Activated CD8-positive, alpha-beta T cell treated with anti-CD3 and anti-CD28 coated beads, Interleukin-2, amount 10 ng/mL, durations not matched to agents 7 days and 5 days (primary cell): ENCODE measurements around the gene HERC6. TPM values are rescaled to one million over a fixed set of nuclear protein-coding genes. Genes with fewer than 3 reads are reported as not detected.

Source experiments
- ATAC-seq: fragments of 150-1000 bp; cut with Tn5 transposase; one replicate; pipeline ENCODE4 v1.10.0; 2021; ENCODE audit warnings: moderate library complexity
- CTCF ChIA-PET: fragments of 350-600 bp; sonication (Branson Sonifier 250); formaldehyde crosslinking; loops from one replicate; lab custom pipeline; 2021; ENCODE audit warnings: antibody characterized with exemption; lab: Charles Lee
- POLR2A ChIA-PET: fragments of 350-600 bp; sonication (Branson Sonifier 250); formaldehyde crosslinking; loops from one replicate; lab custom pipeline; 2021; ENCODE audit warnings: antibody characterized with exemption; lab: Charles Lee
- DNase-seq: peaks from one replicate; pipeline ENCODE4 v3.0.0-alpha.2; 2020
- H3K27ac Mint-ChIP-seq: one replicate; pipeline ENCODE4 v1.8.0; 2021; ENCODE audit warnings: mild to moderate bottlenecking, mixed read lengths
- H3K27me3 Mint-ChIP-seq: one replicate; pipeline ENCODE4 v1.8.0; 2021; ENCODE audit warnings: low read depth, mixed read lengths
- H3K36me3 Mint-ChIP-seq: one replicate; pipeline ENCODE4 v1.8.0; 2021; ENCODE audit warnings: low read depth, mixed read lengths
- H3K4me1 Mint-ChIP-seq: one replicate; pipeline ENCODE4 v1.8.0; 2021; ENCODE audit warnings: low read depth, mixed read lengths
- H3K4me3 Mint-ChIP-seq: one replicate; pipeline ENCODE4 v1.8.0; 2021; ENCODE audit warnings: mild to moderate bottlenecking, mixed read lengths
- H3K9me3 Mint-ChIP-seq: one replicate; pipeline ENCODE4 v1.8.0; 2022; ENCODE audit warnings: mixed read lengths; ENCODE audit not compliant: insufficient read depth
- total RNA-seq, 2 experiments: library from RNA; stranded (reverse); gene quantifications; one replicate each; pipeline ENCODE4 v1.2.3, GENCODE V29; 2021

Gene HERC6
- total RNA-seq, 2 experiments from 2014 or later = 25.5 to 26.9 TPM

DNA sequence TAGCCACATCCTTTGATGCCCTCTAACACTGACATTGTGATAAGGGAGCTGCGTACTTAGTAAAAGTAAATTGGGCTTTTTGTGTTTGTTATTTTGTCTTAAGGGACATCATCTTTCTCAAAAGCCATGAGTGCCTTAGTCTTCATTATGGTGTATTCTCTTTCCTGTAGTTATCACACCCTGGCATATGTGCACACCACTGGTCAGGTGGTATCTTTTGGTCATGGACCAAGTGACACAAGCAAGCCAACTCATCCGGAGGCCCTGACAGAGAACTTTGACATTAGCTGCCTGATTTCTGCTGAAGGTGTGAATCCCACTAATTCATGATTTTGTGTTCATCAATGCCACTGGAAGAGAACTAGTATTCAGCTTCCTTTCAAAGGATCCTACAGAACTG, 18.0 kb downstream of the HERC6 start:
- peaks cover 45% of the 10 kb centered on the region for H3K36me3 Mint-ChIP-seq

DNA sequence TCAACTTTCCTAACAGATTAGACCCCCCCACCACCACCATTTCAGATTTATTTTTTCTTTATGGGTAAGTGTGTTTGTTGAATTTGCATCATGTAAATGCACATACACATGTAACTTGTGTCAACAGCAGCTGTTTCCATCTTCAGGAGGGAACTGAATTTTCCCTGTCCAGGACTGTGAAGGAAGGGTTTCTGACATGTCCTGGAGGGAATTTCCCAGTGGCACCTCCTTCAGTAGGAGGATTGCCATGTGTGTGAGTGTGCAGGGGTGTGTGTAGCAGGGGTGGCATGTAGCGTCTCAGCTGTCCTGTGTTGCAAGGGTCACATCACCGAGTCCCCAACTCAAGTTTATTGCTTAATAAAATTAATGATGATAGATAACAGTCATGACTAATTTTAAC, 19.7 kb downstream of the HERC6 start:
- Mint-ChIP-seq H3K4me3 (no peak overlapping the region), H3K36me3 (peaks cover 34% of the 10 kb centered on the region), H3K27me3 (no peaks in the 10 kb centered on the region), H3K27ac (no peak overlapping the region), H3K9me3 (no peaks in the 10 kb centered on the region), H3K4me1 (no peaks in the 10 kb centered on the region)
- POLR2A ChIA-PET = no interaction called here
- CTCF ChIA-PET = no interaction called here
- ATAC-seq (no peak), DNase-seq (no peak)

More for the DNA sequence above, 18.0 kb downstream of the HERC6 start:
- Mint-ChIP-seq H3K9me3 (no peaks in the 10 kb centered on the region), H3K4me1 (no peaks in the 10 kb centered on the region), H3K27ac (no peak overlapping the region), H3K27me3 (no peaks in the 10 kb centered on the region), H3K4me3 (no peak overlapping the region)
- DNase-seq (no peak), ATAC-seq (no peak)
- ChIA-PET CTCF (interaction anchor here (1.1 kb wide), 1 partner anchor 178 kb away, joined by 3 read pairs; no protein-coding TSS in a partner anchor), POLR2A (interaction anchor here (0.7 kb wide), 1 partner anchor 113 kb away, joined by 3 read pairs; no protein-coding TSS in a partner anchor)

- H3K27me3 Mint-ChIP-seq = no peaks in the 10 kb centered on the region
- no peaks in the 10 kb centered on the region for H3K9me3 Mint-ChIP-seq
- H3K36me3 Mint-ChIP-seq = peaks cover 69% of the 10 kb centered on the region
- ChIA-PET CTCF (no interaction called here), POLR2A (interaction anchor here (0.7 kb wide), 1 partner anchor 20 kb away, joined by 3 read pairs; no protein-coding TSS in a partner anchor)
- H3K4me1 Mint-ChIP-seq = peaks cover 2% of the 10 kb centered on the region
- H3K27ac Mint-ChIP-seq = no peak overlapping the region
- ATAC-seq (no peak), DNase-seq (no peak)
- no peak overlapping the region for H3K4me3 Mint-ChIP-seq
Measured at GRCh38 chr4:88409206-88409605, 30.6 kb downstream of the HERC6 start.

DNA sequence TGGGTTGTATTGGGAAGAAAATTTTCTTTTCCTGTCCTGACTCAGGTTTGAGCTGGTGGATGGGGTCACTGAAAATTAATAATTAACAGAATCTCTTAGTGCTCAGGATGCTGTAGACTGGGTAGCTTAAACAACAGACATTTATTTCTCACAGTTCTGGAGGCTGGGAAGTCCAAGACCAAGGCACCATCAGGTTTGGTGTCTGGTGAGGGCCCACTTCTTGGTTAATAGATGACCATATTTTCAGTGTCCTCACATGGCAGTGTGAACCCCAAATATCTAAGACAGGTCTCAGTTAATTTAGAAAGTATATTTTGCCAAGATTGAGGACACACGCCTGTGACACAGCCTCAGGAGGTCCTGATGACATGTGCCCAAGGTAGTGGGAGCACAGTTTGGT, 31.1 kb downstream of the HERC6 start:
- CTCF ChIA-PET = no interaction called here
- POLR2A ChIA-PET = no interaction called here

DNA sequence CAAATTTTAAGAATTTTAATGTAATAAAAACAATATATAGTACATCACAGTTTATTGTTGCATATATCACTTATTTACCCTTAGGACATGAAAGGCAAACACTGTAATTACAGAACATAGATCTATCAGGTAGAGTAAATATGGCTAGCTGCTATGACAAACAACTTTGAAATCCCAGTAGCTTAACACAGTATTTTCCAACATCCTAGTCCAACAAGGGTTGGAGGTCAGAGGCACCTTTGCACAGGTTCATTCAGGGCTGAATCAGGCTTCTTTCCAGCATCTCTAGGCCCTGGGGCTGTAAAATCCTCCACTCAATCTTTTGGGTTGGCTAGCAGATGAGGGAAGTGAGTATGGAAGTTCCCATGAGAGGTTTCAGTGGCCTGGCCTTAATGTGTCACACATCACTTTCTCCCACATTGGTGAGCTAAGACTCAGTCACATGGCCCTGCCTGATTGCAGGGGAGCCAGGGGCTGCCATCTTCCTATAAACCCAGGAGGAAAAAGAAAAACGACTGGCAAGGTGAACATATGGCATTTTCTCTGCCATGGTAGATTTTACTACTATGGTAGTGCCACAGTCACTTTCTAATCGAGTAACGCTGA, 32.9 kb downstream of the HERC6 start:
- no peaks in the 10 kb centered on the region for H3K9me3 Mint-ChIP-seq
- DNase-seq (no peak), ATAC-seq (no peak)
- H3K36me3 Mint-ChIP-seq = peaks cover 71% of the 10 kb centered on the region
- POLR2A ChIA-PET = no interaction called here
- H3K4me1 Mint-ChIP-seq = peaks cover 2% of the 10 kb centered on the region
- no peak overlapping the region for H3K4me3 Mint-ChIP-seq
- CTCF ChIA-PET = no interaction called here
- H3K27ac Mint-ChIP-seq = no peak overlapping the region
- H3K27me3 Mint-ChIP-seq = no peaks in the 10 kb centered on the region

More for the DNA sequence above, 31.1 kb downstream of the HERC6 start:
- no peak overlapping the region for H3K4me3 Mint-ChIP-seq
- H3K9me3 Mint-ChIP-seq = no peaks in the 10 kb centered on the region
- DNase-seq (no peak), ATAC-seq (no peak)
- H3K36me3 Mint-ChIP-seq = peaks cover 70% of the 10 kb centered on the region
- H3K27me3 Mint-ChIP-seq = no peaks in the 10 kb centered on the region
- peaks cover 2% of the 10 kb centered on the region for H3K4me1 Mint-ChIP-seq
- no peak overlapping the region for H3K27ac Mint-ChIP-seq

DNA sequence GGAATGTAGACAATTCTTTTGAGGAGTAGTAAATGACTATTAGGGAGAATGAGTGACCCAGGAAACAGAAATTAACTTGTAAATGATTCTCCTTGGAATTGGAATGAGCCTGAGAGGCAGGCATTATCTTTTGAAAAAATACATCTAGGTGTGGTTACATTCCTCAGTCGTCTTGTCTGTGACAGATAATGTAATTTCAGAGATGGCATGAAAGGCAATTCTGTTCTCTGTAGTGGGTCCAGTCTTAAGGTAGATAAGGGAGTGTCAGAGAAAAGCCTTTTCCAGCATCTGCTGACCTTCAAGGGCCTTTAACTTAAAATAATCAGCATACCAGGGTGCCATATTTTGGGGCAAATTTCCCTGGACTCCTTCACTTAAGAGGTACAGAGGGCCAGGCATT, 35.1 kb downstream of the HERC6 start:
- Mint-ChIP-seq H3K36me3 (peaks cover 74% of the 10 kb centered on the region), H3K4me1 (peaks cover 2% of the 10 kb centered on the region), H3K27ac (no peak overlapping the region), H3K4me3 (no peak overlapping the region), H3K9me3 (no peaks in the 10 kb centered on the region), H3K27me3 (no peaks in the 10 kb centered on the region)
- CTCF ChIA-PET = no interaction called here
- POLR2A ChIA-PET = no interaction called here
- DNase-seq (no peak), ATAC-seq (no peak)

DNA sequence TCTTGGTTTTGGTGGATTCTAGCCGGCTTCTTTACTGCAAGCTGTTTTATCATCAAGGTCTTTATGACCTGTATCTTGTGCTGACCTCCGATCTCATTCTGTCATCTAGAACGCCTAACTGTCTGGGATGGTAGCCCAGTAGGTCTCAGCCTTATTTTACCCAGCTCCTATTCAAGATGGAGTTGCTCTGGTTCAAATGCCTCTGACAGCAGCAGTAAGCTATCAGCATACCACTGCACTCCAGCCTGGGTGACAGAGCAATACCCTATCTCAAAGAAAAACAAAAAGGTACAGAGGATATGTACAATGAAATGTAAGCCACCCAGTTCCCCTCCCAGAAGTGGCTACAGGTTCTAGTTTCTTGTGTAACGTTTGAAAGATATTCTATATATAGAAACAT, 36.1 kb downstream of the HERC6 start:
- H3K27ac Mint-ChIP-seq = no peak overlapping the region
- ATAC-seq = no peak
- DNase-seq = no peak
- peaks cover 2% of the 10 kb centered on the region for H3K4me1 Mint-ChIP-seq
- POLR2A ChIA-PET = no interaction called here
- CTCF ChIA-PET = no interaction called here
- no peaks in the 10 kb centered on the region for H3K27me3 Mint-ChIP-seq
- no peak overlapping the region for H3K4me3 Mint-ChIP-seq
- no peaks in the 10 kb centered on the region for H3K9me3 Mint-ChIP-seq
- H3K36me3 Mint-ChIP-seq = peaks cover 72% of the 10 kb centered on the region

- no peak for ATAC-seq
Measured at GRCh38 chr4:88415982-88416381, 37.3 kb downstream of the HERC6 start.

GRCh38 chr4:88418411-88418810, 39.8 kb downstream of the HERC6 start:
- Mint-ChIP-seq H3K4me1 (no peaks in the 10 kb centered on the region), H3K27me3 (no peaks in the 10 kb centered on the region), H3K9me3 (peaks cover 5% of the 10 kb centered on the region), H3K36me3 (peaks cover 64% of the 10 kb centered on the region), H3K4me3 (no peak overlapping the region), H3K27ac (no peak overlapping the region)
- POLR2A ChIA-PET = interaction anchor here (0.6 to 1.1 kb wide), 2 partner anchors 39 to 247 kb away, joined by 3 to 7 read pairs; partner anchors contain the start of gene HERC5
- CTCF ChIA-PET = interaction anchor here (2.3 kb wide), 1 partner anchor 97 kb away, joined by 7 read pairs; no protein-coding TSS in a partner anchor
- ATAC-seq (no peak), DNase-seq (no peak)

More at GRCh38 chr4:88415982-88416381, 37.3 kb downstream of the HERC6 start:
- no peak overlapping the region for H3K27ac Mint-ChIP-seq
- peaks cover 2% of the 10 kb centered on the region for H3K4me1 Mint-ChIP-seq
- H3K36me3 Mint-ChIP-seq = peaks cover 63% of the 10 kb centered on the region
- H3K9me3 Mint-ChIP-seq = no peaks in the 10 kb centered on the region
- ChIA-PET CTCF (no interaction called here), POLR2A (no interaction called here)
- no peaks in the 10 kb centered on the region for H3K27me3 Mint-ChIP-seq
- no peak for DNase-seq
- H3K4me3 Mint-ChIP-seq = no peak overlapping the region

- H3K27me3 Mint-ChIP-seq = no peaks in the 10 kb centered on the region
- ChIA-PET POLR2A (no interaction called here), CTCF (no interaction called here)
- peaks cover 5% of the 10 kb centered on the region for H3K9me3 Mint-ChIP-seq
- peaks cover 58% of the 10 kb centered on the region for H3K36me3 Mint-ChIP-seq
- no peak overlapping the region for H3K27ac Mint-ChIP-seq
- DNase-seq = no peak
- H3K4me1 Mint-ChIP-seq = no peaks in the 10 kb centered on the region
- H3K4me3 Mint-ChIP-seq = no peak overlapping the region
- no peak for ATAC-seq
Measured at GRCh38 chr4:88419874-88420273, 41.2 kb downstream of the HERC6 start.

- DNase-seq (no peak), ATAC-seq (no peak)
- ChIA-PET CTCF (no interaction called here), POLR2A (interaction anchor here (0.6 kb wide), 1 partner anchor 36 kb away, joined by 3 read pairs; the partner anchor contains the start of gene HERC5)
- Mint-ChIP-seq H3K9me3 (peaks cover 5% of the 10 kb centered on the region), H3K27ac (no peak overlapping the region), H3K27me3 (no peaks in the 10 kb centered on the region), H3K4me3 (no peak overlapping the region), H3K4me1 (no peaks in the 10 kb centered on the region), H3K36me3 (peaks cover 56% of the 10 kb centered on the region)
Measured at GRCh38 chr4:88420844-88421243, 42.2 kb downstream of the HERC6 start.

GRCh38 chr4:88422403-88422802, 43.8 kb downstream of the HERC6 start:
- ChIA-PET CTCF (no interaction called here), POLR2A (no interaction called here)
- Mint-ChIP-seq H3K27me3 (no peaks in the 10 kb centered on the region), H3K27ac (no peak overlapping the region), H3K4me3 (no peak overlapping the region), H3K4me1 (no peaks in the 10 kb centered on the region), H3K36me3 (peaks cover 56% of the 10 kb centered on the region), H3K9me3 (peaks cover 5% of the 10 kb centered on the region)
- DNase-seq = no peak
- no peak for ATAC-seq
